Measurements from ENCODE around the gene CEP55. TPM values are rescaled to one million over a fixed set of nuclear protein-coding genes. Genes with fewer than 3 reads are reported as not detected.
A peak's percentile ranks its signal among the peaks of the same experiment; 100 is the strongest.

The CEP55 gene
- total RNA-seq, 1 donor from 2014 or later = 17.8 TPM

DNA sequence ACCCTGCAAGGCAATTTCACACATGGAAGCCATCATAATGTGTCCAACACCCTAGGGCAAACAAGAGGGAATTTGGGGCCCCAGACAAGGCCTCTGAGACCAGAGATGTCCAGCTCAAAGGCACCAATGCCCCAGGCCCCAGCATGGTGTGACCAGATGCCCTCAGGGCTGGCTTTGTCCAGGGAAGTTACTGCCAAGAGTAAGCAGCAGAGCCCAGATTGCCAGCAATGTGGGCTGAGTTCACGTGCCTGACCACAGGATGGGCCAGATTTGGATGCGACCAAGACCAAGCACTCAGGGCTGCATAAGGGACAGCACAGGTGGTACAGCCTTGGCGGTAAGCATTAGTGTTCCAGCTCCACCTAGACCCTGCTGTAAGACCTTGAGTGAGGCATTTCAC is 27.0 kb upstream of the CEP55 start:
- no peak for ATAC-seq

DNA sequence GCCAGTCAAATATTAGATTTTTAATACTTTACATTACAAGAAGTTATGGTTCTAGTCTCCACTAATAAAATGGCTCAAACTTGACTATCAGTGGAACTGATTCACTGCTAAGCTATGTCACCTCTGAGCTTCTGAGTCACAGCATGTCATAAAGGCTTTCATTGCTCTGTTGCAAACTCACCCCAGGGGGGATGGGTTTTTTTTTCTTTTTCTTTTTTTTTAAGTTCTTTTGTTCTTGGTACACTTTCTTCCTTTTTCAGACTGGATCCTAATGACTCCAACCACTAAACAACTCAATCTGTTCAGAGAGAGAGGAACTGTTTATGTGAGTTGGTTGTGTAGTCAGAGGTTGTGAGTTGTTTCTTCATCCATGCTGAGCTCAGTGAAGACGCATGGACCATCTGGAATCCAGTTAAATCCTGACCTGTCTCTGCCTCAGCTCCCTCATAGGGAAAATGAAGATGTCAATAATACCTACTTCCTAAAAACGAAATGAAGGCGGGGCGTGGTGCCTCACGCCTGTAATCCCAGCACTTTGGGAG is 25.2 kb upstream of the CEP55 start:
- peak; percentile 67 for ATAC-seq

DNA sequence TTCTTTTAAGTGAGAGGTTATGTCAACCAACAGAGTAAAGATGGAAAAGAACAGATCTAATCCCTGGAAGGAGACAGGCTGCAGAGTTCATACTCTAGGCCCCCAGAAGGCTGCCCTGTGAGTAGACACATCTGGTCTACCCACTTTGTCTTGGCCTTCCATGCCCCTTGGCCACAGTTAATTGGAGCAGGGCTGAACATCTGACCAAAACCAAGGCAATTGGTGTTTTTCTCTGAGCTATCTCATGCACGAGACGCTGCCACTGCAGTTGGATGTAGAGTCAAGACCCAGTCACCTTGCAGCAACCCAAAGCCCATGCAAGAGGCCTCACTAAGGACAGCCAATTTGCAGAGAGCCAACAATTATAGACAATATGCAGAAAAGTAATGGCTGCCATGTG is 23.3 kb upstream of the CEP55 start:
- ATAC-seq = no peak

DNA sequence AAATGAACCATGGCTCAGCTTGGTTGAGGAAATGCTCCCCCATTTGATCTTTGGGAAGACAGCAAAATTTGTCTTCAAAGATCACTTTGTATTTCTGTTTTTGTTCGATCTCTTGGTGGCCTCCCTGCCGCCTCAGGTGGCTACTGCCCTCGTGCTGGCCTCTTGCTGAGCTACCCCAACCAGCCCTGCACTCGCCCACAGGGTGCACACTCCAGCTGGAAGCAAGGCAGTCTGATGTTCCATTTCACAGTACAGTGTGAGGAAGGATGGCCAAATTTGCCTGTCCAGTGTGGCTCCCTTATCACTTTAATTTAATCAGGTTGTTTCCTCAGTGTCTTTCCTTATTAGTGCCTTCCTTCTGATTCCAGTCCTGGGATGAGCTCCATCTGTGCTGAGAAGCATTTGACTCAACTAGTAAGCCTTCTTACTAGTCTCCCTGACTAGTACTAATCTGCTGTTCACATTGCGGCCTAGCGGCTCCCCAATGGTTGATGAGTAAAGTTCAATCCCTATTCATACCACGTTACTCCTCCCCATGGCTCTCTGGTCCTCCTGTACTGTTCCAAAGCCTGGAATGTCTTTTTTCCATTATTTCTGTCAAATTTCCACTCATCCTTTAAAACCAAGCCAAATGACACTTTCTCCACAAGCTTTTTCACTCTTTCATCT is 22.5 kb upstream of the CEP55 start:
- no peak for ATAC-seq

DNA sequence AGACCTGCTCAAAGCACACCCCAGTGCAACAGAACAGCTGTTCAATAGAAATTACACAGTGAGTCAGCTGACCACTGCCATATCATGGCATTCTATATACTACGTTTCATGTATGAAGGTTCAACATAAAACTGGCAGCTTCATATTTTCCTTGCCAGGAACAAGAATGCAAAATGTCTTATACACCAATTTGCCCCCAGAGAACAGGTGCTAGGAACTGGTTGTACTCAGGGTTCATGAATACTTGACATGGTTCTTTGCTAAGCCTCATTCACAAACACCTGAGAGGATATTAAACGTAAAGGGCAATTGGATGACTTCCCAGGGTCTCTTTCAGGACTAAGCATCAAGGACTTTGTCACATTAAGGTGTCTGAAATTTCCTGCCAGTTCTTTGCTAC is 21.2 kb upstream of the CEP55 start:
- no peak for ATAC-seq

DNA sequence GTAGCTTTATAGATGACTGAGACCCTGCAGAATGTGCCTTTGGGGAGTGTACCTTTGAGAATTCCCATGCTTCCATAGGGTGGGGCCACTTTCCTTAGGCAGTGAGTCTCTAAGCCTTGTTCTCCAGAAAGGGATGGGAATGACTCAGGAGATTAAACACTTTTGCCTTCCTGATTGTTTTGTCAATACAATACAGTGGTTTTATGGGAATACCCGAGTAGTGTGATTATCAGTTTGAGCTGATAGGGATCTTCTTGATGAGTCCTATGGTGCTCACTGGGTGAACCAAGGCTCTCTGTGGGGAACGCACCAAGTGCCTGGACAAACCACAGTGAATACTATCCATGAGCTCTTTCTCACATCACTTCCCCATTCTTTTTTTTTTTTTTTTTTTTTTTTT is 20.5 kb upstream of the CEP55 start:
- peak; percentile 20 for ATAC-seq

DNA sequence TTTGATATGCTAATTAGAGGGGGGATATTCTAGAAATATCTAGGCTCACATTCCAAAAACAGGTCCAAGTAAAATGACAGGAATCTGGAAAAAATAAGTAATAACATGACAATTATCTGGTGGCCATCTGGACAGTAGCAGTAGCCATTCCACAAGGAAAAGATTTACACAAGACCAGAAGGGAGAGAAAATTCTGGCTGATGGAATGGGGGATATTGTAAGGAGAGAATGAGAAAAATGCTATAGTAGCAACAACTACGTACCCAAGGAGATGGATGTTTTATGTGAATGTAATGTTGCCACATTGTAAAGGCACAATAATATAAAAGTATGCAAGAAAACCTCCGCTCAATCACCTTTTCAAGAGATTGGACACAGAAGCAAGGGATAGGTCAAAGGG is 19.7 kb upstream of the CEP55 start:
- no peak for ATAC-seq

DNA sequence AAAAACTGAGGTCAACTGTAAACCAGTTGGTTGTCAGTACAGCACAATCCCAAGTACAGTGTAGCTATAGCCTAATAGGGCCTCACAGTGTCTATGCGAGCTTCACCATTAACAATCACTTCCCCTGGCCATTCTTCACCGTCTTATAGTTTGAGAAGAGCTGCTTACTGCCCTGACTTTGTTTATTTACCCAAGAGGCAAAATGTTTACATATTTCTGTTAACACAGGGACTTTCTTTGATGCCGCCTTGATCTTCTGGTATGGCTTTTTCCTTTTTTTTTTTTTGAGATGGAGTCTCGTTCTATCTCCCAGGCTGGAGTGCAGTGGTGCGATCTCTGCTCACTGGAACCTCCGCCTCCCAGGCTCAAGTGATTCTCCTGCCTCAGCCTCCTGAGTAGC is 17.5 kb upstream of the CEP55 start:
- ATAC-seq = no peak

DNA sequence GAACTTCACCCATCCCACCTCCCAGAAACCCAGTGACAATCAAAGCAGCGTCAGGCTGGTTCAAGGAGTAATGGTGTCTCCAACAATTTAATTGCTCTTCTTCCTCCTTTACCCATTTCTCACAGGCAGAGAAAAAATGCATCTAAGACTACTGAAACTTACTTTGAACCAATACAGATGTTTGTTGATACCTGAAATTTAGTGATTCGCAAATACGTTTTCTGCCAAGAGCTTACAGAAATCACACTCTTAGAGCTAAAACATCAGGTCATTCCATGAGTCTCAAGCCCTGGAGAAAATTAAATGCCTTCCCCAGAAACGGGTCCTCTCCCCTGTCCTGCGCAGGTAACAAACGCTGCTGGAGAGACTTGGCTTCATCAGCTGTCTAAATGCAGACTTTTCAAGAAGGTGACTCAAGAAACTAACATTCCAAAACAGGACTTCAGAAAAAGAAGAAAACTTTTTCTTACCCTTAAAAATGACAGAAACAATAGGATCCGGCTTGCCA is 14.7 kb upstream of the CEP55 start:
- peak; percentile 12 for ATAC-seq

DNA sequence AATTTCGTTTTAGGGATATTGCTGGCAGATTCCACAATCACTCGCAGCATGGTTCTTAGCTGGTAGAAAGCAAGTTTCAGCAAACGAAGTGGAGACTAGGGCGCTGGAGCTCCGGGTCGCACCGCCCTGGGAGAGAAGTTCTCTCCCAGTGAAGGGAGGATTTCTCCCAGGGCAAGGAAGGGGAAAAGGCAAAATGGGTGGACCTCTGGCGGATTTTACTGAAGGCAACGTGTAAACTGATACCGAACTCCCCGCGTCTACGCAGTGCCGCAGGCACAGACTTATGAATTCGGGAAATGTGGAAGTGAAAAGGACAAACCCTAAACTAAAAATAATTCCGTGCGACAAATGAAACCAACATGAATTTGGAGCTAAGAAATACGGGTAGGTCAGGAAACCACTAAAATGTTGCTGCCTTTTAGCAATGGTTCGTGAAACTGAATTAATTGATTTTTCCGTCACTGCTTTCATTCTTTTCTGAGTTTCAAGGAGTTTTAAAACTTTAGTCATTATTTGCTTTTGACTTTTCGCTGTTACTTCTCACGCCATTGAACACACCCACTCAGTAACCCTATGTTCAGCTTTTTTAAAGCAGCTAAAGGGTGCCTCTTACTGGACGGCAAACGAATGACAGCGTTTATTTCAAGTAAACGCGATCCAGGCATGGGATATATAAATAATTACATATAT is 14.1 kb upstream of the CEP55 start, which contains the start of gene MYOF:
TSS of gene MYOF (minus strand) at position 190 of the 690 bp plus-strand sequence. CDS start at position 50, 140 bp downstream.
- ATAC-seq = peak; percentile 88

DNA sequence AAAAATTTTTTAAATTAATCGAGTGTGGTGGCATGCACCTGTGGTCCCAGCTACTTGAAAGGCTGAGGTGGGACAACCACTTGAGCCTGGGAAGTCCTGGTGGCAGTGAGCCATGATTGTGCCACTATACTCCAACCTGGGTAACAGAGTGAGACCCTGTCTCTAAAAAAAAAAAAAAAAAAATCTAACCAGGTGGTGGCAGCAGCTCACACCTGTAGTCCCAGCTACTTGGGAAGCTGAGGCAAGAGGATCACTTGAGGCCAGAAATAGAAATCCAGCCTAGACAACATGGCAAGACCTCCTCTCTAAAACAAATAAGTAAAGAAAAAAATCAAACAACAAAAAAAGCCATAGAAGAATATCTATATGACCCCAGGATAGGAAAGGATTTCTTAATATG is 10.7 kb upstream of the CEP55 start:
- no peak for ATAC-seq

DNA sequence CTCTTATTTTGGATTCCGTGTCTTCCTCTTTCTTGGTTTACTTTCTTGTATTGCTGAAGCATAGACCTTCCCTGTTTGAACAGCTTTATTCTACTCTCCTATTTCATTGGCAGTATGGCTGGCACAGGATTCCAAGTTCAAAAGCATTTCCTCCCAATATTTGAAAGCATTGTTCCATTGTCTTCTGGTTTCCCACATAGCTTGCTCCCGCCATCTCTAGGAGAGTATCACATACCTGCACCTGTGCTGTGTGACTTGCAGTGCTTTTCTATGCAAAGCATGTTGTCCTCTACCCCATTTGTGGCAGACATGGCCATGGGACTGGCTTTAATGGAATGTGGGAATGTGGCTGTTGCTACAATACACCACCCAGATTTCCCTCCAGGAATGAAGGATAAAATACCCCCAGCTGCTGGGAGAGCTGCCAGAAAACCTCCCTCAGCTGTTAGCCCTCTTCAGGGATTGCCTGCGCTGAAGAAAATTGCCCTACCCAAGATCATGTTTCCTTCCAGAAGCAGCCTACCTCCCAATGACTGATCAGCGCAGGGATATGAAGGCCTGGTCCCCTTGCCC is 7.4 kb upstream of the CEP55 start:
- ATAC-seq = no peak

DNA sequence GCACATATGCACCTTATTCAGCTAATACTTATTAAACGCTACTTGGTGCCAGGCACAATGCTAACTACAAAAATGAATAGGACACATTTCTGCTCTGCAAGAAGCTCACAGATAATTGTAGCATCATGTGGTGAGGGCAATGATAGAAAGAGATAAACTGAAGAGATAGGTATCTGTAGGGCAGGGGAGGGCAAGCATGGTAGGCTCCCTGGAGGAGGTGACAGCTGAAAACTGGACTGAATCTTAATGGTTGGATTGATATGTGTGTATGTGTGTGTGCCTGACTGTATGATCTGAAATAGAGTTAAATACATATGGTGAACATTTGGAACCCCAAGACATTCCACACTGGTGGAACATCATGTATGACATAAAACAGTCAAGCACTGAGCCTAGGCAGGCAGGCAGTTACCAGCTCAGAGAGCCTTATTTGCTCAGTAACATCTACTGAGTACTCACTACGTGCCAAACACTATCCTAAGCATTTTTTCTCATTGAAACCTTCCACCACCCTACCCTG is 4.8 kb upstream of the CEP55 start:
- ATAC-seq = no peak

DNA sequence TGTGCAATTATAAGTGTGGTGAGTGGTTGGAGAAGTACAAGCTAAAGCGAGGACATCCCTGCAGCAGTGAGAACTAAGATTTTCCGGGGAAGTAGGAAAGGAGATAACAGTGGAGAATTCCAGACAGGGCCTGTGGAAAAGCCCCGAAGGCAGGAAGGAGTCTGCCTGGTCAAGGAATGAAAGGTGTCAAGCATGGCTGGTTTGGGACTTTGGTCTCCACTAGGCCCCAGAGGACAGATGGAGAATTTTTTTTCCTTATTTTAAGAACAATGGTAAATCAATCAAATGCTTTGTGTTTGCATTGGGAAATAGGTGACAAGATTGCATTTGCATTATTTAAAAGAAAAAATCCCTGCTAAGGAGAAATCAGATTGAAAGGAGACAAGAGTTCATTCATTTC is 3.2 kb upstream of the CEP55 start:
- ATAC-seq = no peak

DNA sequence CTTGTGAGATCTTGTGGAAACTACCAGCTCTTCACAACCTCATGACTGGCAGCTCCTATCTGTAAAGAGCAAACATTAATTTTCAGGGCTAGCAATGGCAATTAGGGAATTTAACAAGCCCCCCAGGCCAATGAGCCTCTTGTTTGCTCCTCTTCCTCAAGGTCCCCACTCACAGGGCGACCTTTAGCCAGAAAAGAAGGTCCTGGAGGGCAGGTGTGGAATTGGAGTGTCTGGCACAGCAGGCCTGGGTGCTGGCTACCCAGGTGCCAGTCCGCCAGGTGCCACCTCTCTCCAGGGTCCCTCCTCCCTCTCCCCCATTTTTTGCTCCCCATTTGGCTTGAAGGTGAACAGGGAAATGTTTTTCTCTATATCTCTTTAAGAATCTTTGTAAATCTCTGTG is 1.9 kb upstream of the CEP55 start:
- no peak for ATAC-seq

DNA sequence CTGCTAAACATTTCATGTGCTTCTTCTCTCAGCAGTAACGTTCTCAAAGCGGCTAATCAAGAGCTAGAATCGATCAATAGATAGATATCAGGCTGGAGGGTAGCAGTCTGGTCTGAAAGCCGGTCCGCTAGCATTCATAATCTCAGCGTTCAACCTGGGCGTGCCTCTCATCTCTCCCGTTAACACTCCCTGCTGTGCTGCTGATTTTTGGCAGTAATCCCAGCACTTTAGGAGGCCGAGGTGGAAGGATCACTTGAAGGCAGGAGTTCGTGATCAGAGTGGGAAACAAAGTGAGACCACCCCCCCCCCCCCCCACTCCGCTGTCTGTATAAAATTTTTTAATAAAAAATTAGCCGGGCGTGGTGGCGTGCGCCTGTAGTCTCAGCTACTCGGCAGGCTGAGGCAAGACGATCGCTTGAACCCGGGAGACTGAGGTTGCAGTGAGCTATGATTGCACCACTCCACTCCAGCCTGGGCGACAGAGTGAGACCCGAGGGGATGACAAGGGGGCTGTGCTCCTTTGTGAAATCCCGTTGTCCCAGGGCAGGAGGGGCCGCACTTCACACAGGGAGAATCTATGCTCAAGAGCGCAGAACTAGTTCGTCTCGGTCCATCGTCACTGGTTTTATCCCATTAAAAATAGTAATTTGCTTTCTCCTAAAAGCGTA is 624 bp upstream of the CEP55 start:
- peak; percentile 48 for ATAC-seq

DNA sequence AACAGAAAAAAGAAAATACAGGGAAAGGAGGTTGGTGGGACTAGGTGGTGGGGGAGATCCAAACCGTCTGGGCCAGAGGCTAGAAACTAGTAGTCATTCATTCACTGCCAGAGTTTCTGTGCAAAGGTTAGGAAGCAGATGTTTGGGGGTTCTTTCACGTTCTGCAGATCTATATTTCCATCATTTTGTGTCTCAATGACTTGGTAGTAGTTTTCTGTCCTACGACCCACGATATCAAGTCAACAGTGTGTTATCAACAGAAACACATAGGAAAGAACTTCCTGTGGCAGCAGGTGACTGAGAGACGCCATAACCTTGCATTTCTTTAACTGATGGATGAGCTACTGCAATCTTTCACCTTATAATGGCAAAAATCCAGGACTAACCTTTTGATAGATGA is 1.8 kb downstream of the CEP55 start:
- no peak for ATAC-seq

DNA sequence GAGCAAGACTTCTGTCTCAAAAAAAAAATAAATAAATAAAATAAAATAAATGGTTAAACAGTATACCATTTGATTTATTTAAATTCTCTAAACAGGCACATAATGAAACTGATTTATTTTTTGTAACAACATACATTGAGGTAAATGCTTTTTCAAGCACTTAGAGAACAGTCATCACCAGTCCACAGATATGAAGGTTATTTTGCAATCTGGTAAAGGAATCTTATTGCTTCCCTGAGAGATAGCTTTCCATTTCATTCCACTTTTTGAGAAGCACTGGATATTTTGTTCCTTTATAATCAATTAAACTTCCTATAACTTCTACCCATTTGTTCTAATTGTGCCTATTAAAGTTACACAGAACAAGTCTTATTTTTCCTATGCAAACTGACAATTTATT is 5.2 kb downstream of the CEP55 start:
- ATAC-seq = no peak

DNA sequence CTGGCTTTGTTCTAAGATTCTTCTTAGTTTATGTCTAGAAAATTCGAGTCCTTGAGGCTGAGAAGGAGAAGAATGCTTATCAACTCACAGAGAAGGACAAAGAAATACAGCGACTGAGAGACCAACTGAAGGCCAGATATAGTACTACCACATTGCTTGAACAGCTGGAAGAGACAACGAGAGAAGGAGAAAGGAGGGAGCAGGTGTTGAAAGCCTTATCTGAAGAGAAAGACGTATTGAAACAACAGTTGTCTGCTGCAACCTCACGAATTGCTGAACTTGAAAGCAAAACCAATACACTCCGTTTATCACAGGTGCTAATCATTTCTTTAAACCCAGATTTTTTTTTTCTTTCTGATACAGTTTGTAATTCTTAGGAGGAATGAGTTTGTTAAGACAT is 6.7 kb downstream of the CEP55 start:
- no peak for ATAC-seq

DNA sequence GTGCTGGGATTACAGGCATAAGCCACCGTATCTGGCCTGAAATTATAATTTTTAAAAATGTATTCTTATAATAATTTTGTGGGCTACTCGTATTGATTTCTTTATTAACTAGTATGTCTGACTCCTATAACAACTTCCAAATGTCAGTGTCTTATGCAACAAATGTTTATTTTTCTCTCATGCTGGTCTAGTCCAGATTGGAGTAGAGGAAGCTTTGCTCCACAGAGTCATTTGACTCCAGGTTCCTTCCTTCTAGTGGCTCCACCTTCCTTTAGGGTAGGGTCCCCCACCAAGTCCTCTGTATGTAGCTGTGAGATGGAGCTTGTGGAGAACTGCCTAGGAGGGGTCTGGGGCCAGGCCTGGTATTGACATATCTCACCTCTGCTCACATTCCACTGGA is 8.7 kb downstream of the CEP55 start:
- no peak for ATAC-seq

DNA sequence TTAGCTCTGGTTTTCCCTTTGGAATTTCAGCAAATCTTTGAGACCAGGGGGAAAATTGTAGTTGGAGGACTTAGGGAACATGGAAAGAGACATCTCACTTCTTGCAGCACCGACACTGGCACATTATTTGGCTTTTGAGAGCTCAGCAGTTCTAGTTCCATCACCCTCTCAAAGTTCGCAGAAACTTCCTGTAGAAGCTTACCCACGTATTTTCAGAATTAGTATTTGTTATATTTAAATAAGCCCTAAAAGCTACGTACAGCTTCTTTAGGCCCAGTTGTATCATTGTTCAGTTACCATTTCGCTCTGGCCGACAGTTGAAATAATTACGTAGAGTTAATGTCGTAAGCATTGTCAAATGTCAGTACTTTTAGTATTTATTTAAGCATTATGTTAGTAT is 13.4 kb downstream of the CEP55 start:
- no peak for ATAC-seq

DNA sequence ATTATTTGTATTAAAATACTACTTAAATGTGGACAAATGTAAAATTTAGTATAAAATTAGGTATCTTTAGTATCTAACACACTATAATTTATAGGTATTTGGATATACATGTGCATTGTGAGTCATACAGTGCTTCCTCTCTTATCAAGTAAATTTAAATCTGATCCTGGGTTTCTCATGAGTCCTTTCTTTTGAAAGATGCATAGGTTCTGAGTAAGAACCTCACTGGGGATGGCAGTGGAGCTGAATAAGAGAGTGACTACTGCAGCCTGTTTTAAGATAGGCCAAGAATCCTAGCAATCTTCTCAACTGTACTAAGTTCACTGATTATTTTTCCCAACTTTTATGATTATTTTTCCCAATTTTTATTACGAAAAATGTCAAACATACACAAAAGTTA is 16.2 kb downstream of the CEP55 start:
- ATAC-seq = no peak

DNA sequence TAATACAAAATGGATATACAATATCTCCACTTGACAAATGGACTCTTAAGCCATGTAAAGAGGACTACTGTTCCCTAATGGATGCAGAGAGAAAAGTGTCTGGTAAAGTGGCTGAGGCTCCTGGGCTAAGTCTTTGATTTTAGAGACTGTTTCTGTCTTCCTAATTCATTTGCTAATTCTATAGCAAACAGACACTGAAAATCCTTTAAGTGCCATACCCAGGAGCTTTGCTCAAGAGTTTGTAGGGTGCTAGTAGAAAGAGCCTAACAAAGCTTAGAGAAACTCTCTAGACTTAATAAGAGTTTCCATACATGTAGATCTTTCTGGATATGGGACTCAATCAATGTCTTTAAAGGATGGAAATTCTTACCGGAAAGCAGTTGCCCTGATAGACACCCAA is 16.7 kb downstream of the CEP55 start:
- ATAC-seq = no peak
